NCI-H446 treated with DMSO at 0.1 percent for 48 hours (cell line): ENCODE data around the gene FGD1.
"Not testable (repeated sequence)": the region's sequence is repeated elsewhere in the genome, so short reads cannot be mapped to it uniquely, and the experiment has no call there.

Experiments used
- DNase-seq: peaks from one replicate; lab custom pipeline; 2025; lab: John Stamatoyannopoulos, UW

FGD1 gene

GRCh38 chrX:54495814-54496516 is at the start of gene FGD1:
FGD1 (minus strand) TSS chrX:54496234; CDS start chrX:54495432, 802 bp downstream.
- peak; percentile 2 for DNase-seq

- DNase-seq = not testable (repeated sequence)
These were observed 46.2 kb upstream of the FGD1 start for GRCh38 chrX:54542239-54542638.

DNA sequence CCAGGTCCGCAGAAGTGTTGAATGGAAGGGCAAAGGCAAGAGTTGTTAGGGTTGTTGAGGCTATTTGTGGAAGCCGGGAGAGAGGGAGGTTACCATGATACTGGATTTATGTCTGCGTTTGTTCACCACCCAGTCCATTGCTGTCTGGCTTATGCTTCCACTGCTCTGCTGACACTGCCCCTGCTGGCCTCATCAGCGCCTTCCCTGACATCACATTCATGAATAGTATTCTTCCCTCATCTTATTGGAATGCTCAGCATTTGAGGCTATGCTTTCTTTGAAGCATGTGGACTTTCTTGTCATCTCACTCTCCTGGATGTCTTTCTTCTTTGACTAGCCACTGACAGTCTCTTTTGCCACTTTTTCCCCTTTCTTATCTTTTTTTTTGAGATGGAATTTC is 44.3 kb upstream of the FGD1 start:
- no peak for DNase-seq

- no peak for DNase-seq
These were observed 38.2 kb upstream of the FGD1 start for GRCh38 chrX:54534271-54534670.

DNA sequence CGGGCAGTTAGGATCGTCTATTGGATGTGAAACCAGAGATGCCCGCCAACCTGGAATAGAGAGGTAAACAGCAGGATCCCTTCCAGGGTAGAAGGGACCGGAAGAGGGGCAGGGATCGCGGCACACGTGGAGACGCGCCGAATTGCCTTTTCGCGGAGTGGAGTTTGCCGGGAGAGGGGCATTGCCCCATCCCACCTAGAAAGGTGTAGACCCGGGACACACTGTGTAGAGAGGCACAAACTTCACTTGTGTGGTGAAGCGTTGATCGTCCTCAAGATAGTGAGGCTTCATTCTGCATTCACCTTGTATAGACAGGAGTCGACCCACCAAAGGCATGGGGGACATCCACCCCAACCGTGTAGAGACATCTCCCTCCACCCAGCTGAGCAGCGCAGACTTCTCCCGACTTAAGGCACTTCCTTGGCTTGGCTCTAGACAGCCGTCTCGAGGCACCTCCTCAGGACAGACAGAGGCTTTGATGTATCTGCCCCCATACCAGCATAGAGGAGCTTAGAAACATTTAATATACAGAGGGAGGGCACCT is 34.4 kb upstream of the FGD1 start:
- no peak for DNase-seq

DNA sequence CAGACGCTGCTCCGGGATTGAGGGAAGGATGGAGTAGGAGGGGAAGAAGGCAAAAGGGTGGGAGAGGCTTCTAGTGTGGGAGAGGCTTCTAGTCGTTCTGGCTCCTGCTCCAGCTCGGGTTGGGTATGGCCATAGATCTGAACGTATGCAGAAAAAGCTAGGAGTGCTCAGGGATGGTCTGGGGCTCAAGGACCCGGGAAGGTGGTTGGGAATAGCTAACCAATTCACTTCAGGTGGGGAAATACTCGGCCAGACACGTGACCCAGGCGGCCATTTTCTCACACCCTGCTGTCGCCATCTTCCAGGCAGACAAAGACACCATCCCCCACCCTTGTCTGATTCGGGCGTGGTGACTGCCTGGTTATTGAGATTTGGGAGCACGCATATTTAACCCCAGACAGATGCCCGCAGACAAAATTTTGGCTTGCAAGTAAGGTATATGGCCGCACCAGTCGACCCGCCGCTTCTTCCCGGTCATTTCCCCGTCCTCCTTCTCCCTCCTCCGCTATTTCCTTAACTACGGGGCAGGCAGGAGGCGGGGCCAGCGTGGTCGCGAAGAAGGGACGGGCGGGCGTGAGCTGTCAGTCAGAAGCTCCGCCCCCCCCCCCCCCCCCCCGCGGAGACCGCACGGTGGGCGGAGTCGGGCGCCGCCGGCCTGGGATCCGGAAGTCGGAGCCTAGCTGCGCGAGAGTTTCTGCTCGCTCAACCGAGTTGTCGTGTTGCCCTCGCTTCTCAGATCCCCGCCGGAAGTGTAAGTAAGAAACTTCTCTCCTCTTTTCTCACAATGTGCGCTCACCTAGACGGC is 33.7 kb upstream of the FGD1 start, which contains the start of gene GNL3L:
Gene GNL3L, plus strand, starts transcription at position 668 of the 805 bp plus-strand sequence. CDS start 2,348 bp downstream, outside the sequence.
- DNase-seq = peak; percentile 78

GRCh38 chrX:54529151-54529550 is 33.1 kb upstream of the FGD1 start:
- DNase-seq = no peak

DNA sequence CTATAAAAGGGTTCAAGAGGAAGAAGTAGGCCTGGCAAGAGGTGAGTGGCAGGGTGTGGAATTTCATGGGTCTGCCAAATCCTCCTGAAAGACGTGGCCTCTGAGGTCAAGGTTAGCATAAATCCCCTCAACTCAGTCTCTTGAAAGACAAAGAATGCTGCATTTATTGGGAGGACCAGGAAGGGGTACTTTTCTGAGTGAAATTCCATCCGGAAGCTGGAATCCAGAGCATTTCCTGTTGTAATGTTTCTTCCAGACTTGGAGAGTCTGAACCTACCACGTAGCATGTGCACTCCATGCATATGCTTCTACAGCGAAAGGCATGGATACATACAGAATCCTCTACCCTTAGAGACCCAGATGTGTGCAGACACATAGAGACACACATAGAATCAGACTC is 13.4 kb upstream of the FGD1 start:
- DNase-seq = no peak

DNA sequence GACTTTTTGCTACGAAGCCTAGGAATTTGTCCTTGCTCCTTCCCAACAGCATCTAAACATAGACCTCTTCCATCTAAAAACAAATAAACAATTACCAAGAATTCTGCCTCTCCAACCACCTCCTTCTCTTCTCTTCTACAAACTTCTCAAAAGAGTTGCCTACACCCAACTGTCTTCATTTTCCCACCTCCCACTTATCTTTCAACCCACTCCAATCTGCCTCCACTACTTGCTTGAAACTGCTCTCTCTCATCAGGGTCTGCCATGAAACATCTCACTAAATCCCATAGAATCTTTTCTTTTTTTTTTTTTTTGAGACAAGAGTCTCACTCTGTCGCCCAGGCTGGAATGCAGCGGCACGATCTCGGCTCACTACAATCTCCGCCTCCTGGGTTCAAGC is 902 bp upstream of the FGD1 start:
- no peak for DNase-seq

- no peak for DNase-seq
These were observed 451 bp upstream of the FGD1 start for GRCh38 chrX:54496517-54496852.

DNA sequence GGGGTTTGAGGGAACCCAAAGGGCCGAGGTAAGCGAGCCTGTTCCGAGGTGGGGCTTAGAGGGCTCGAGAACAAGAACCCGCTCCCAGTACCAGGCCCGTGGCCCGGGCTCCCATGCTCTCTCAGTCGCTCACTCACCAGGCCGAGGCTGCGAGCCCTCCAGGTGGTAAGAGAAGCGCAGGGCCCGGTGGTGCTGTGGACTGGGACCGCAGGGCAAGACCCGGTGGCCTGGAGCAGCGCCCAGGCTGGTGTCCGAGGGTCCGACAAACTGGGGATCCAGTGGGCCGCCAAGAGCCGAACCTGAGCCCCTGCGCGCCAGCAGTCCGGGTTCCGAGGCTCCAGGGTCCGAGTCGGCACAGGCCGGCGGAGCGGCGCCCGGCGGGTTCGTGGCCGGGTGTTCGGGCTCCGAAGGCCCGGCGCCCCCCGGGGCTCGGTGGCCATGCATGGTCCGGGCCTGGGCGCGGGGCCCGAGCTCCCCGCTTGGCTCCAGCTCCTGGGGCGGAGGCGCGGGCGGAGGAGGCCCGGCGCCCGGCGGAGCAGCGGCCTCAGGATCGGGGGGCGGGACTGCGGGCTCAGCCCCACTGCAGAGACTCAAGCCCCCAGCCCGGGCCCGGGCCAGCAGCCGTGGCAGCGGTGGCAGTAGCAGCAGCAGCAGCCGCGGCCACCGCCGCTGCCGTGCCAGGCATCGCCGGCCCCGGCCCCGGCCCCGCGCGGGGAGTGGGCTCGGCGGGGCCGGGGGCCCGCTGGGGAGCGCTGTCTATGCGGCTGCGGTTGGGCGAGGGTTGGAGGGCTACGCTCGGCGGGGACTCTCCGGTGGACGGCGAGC is 833 bp downstream of the FGD1 start:
- DNase-seq = no peak

GRCh38 chrX:54494166-54494988 is 1.7 kb downstream of the FGD1 start:
- no peak for DNase-seq

GRCh38 chrX:54492340-54492739 is 3.7 kb downstream of the FGD1 start:
- no peak for DNase-seq

GRCh38 chrX:54489819-54490218 is 6.2 kb downstream of the FGD1 start:
- not testable (repeated sequence) for DNase-seq

GRCh38 chrX:54484666-54485065 is 11.4 kb downstream of the FGD1 start:
- DNase-seq = no peak

GRCh38 chrX:54483946-54484345 is 12.1 kb downstream of the FGD1 start:
- no peak for DNase-seq

GRCh38 chrX:54482839-54483593 is 13.0 kb downstream of the FGD1 start:
- no peak for DNase-seq

DNA sequence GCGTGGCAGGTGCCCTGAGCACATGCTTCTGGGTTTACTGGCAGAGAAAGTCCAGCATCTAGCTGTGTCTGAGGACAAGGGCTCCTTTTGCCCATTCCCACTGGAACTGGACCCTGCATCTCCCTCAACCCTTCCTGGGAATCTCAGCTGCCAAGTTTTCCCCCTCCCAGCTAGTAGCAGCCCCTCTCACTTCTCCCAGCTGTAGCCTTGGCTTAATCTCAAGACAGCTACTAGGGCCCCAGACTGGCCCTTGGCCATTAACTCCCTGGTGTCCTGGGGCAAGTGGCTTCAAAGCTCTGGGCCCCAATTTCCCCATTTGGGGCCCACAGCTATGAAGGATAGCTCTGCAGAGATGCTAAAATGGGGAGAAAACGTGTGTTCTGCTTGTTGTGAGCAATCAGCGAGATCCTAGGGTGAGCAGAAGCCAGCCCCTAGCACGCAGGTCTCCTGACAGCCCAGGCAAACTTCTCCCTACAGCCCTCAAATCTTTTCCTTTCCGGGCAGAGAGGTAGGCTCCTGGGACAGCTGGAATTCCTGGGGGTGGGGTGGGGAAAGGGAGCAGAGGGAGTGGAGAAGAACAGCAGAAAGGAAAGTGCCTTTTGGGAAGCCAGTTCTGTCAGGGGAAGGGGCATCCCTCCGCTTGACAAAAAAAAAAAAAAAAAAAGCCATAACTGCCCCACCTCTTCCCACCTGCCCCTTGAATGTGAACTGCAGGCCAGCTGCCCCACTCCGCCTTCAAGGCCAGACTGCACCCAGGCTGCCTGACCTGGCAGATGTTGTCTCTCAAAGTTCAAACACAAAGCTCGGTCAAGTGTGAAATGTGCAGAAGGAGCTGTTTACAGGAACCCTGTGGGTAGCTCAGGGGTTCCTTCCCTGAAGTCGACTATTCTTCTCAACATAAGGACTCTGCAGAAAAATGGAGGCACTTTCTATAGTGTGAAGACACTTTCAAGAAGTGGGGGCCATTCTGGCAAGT is 16.6 kb downstream of the FGD1 start:
- DNase-seq = no peak
